GM19452 (cell line): ENCODE data around the gene PGS1.

Source experiments
- ATAC-seq: cut with Tn5 transposase; IDR thresholded peaks from one replicate; pipeline ENCODE4 v1.9.1; 2021; ENCODE audit not compliant: unreplicated experiment

Gene PGS1

DNA sequence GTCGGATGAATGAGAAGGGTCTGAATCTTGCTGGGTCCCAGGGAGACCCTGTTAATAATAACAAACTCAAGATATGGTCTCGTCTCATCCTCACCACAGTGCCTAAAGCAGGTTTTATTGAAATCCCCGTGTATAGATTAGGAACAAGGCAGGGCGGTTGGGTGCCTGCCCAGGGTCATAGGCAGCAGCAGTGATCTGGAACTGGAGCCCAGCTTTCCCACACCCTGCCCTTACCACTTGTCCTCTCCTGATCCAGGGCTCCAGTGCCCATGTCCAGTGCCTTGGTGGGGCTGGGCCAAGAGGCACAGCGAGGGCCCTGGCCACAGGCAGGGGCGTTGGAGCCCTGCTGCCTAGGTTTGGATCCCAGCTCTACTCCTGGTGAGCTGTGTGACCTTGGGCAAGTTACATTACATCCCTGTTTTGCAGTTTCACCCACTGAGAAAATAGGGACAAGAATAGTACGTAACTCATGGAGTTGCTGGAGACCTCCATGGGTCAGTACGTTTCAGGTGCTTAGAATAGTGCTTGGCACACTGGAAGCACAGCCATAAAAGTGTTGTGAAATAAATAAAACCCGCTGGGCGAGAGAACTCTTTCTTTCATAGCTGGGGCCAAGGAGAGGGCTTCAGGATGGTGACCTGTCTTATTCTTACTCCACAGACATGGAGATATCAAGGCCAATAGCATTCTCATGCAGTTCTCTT lies 32.5 kb upstream of the PGS1 start:
- no peak for ATAC-seq

DNA sequence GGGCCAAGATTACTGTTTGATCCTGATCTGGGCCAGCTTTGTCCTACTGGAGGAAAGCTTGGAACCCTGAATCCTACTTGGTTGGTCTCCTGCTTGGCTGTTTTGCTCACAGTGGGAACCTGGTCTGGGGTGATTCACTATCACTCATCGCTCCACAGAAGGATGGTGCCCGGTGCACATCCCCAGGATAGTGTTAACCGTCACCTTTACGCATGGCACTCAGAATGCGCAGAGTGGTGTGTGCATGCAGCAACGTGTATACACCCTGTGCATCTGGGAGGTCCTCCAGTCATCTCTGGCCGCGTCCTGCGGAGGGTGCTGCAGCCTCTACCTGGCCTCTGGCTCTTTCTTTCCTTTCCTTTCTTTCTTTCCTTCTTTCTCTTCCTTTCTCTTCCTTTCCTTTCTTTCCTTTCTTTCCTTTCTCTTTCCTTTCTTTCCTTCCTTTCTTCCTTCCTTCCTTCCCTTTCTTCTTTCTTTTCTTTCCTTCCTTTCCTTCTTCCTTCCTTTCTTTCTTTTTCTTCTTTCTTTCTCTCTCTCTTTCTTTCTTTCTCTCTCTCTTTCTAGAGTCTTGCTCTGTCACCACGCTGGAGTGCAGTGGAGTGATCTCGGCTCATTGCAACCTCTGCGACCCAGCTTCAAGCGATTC lies 31.7 kb upstream of the PGS1 start:
- no peak for ATAC-seq

DNA sequence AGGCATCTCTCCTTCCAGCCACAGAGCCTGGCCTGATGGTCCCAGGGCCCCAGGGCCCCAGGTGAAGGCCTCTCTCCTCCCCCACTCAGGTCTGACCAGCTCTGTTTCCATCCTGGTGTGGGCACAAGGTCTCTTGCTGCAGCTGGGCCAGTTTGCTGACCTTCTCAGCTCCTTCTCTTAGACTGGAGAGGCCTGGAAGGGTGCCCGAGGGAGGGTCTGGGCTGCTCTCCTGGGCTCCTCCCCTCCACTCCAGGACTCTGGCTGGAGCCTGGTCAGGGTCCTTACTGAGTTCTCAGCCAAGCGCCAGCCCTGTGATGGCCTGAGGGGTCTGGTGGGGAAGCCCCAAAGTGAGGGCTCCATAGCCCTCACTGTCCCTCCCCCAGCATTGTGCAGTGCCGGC lies 31.0 kb upstream of the PGS1 start:
- no peak for ATAC-seq

DNA sequence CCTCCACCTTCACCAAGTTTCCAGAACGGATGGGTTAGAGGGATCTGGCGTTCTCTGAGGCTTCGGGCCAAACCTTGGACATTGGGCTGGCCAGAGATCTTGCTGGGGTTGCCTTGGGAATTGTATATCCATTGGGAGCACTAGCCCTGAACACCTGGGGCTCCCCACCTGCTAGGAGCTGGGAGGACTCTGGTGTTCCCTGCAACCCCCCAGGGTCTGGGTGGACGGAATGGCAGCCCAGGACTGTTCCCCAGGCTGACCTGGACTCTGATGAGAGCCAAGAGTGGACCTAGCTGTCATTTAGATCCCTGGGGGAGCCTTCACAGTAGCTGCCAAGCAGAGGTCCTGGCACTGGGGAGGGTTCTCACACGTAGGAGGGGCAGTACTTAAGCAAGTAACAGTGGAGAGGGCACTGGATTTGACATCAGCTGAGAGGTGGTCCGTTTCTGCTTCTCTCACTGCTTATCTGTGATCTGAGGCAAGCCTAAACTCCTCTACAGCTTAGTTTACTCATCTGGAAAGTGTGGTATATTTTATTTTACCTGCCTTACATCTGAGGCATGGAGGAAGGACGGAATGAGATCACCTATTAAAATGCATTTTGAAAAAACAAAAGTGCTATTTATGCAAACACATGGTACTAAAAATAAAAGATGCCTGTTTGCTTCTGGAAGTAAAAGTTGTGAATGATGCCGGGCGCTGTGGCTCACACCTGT lies 30.2 kb upstream of the PGS1 start:
- ATAC-seq = no peak

DNA sequence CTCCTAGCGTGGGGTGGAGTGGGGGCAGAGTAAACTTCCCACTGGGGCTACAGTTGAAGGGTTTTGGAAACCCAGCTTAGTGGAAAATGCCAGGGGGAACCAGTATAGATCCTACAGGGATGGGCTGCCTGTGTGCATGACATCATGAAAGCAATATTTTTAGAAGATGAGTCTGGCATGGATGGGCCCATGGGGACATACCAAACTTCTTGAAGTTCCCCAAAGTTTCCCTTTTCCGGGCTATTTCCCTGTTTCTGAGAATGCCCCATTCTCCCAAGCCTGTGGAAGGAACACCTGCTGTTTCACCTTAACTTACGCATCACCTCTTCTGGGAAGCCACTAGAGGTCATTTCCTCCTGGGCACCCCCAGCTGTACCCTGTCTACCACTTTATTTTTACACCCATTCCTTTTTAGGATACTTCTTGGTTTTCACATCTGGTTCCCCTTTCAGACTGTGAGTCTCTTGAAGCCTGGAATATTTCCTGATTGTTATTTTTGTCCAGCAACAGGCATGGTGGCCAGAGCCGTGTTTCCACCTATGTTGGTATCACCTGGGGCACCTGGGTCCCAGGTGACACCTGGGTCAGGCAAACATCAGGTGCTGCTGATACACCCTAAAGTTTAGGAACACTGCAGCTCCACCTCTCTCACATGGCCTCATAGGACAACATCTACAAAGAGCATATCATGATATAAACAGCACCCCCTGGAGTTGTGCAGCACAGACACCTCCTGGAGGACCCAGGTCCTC lies 28.4 kb upstream of the PGS1 start:
- ATAC-seq = no peak

DNA sequence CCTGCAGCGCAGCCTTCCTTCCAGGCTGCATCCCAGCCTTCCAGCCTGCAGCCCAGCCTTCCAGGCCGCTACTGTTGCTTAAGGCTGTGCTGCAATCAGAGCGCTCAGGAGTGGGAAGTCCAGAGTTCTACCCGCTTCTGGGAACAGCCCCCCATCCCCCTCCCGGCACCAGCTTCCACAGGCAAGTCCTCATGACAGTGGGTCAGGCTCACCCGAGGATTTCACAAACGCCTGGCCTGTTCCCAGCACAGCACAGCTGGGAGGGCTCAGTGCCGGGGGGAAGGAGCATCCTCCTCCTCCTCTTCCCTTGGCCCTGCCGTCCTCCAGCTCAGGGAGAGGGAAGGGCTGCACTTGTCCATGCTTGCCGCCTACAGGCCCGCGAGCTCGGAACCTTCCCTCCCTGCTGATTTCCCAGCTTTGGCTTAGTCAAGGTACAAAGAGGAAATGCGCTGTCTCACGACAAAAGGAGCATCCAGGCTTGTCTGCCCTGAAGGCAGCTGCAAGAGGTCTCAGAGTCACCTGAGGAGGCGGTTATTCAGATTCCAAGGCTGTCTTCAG lies 26.9 kb upstream of the PGS1 start:
- no peak for ATAC-seq

DNA sequence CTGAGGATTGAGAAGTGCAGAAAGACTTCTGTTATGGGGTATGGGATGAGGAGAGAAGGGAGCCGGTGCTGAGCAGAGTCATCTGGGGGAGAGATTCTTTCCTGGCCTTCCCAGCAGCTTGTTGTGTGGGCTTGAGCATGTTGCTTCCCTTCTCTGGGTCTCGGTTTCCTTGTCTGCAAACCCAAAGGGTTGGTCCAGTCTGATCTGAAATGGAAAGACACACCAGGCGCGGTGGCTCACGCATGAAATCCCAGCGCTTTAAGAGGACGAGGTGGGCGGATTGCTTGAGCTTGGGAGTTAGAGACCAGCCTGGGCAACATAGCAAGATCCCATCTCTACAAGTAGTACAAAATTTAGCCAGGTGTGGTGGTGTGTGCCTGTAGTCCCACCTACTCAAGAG lies 24.6 kb upstream of the PGS1 start:
- no peak for ATAC-seq

DNA sequence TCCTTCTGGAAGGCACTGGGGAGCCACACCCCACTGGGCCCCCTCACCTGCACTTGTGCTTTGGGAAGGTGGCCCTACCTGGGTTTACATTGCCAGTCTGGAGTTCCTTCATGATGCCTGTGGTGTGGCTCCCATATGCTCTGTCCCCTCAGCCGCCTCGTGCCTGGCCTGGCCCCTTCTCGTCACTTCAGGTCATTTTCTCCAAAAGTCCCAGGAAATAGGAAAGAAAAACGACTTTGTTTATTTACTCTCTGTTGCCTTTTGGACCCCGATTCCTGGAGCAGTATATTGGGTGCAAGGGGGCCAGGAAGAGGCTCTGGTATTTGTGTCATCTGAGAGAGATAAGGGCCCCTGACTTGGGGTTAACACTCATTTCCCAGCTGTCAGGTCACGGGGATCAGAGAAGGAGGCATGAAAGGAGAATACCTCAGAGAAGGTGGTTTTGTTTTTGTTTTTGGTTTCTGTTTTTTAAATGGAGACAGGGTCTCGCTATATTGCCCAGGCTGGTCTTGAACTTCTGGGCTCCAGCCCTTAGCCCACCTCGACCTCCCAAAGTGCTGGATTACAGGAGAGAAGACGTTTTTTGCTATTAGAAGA lies 23.3 kb upstream of the PGS1 start:
- no peak for ATAC-seq

DNA sequence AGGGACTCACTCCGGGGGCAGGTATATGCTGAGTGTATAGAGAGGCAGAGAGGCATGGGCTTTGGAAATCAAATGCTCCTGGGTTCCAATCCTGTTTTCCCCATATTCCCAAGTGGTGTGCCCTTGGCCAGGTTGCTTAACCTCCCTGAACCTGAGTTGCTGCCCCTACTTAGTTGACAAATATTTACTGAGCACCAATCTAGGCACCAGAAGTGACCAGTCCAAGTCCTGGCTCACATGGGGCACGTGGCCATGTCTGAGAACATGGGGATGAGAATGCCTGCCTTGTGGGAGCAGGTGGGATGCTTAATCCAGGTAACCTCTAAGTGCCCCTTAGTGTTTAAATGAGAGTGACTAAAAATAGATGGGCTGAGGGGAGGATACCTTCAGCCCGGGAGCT lies 22.7 kb upstream of the PGS1 start:
- no peak for ATAC-seq

DNA sequence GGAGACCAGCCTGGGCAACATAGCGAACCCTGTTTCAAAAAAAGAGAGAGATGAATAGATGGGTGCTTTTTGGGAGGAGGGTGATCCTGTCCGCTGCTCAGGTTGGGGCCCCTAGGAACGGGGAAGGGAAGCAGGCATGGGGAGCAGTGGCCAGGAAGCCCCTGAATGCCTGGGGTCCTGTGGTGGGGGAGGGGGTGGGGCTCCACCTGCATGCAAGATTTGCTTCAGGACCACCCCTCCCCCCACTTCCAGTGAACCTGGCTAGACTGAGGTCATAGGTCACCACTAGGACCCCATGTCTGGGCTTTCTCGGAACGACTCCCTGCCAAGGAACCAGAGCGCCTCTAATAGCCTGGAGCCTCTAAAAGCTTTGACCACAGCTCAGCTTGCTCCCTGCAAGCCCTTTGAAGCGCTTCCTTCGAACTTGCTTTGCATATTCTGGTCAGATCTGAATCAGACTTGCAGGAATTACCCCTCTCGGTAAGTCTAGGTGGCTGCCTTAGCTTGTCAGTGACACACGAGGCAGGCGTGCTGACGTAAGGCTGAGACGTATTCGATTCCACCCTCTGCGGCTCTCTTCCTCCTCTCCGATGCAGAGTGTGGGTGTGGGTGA lies 22.2 kb upstream of the PGS1 start:
- peak; percentile 54 for ATAC-seq

DNA sequence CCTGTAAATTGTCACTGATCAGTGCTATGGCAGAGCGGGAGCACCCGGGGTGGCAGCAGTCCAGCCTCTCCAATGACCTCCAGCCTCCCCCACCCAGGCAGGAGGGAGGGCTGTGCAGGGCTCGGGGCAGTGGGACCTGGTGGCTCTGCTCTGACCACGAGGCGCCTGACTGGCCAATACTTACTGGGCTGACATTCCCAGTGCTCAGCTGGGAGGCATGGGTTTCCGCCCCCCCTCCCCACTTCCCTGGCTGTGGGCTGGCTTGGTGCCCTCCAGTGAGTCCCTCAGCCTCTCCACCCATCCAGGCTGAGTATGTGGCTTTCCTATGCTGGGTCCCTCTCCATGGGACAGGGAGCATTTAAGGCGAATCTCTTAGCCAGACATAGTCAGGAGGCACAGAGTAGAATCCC lies 21.3 kb upstream of the PGS1 start:
- no peak for ATAC-seq

DNA sequence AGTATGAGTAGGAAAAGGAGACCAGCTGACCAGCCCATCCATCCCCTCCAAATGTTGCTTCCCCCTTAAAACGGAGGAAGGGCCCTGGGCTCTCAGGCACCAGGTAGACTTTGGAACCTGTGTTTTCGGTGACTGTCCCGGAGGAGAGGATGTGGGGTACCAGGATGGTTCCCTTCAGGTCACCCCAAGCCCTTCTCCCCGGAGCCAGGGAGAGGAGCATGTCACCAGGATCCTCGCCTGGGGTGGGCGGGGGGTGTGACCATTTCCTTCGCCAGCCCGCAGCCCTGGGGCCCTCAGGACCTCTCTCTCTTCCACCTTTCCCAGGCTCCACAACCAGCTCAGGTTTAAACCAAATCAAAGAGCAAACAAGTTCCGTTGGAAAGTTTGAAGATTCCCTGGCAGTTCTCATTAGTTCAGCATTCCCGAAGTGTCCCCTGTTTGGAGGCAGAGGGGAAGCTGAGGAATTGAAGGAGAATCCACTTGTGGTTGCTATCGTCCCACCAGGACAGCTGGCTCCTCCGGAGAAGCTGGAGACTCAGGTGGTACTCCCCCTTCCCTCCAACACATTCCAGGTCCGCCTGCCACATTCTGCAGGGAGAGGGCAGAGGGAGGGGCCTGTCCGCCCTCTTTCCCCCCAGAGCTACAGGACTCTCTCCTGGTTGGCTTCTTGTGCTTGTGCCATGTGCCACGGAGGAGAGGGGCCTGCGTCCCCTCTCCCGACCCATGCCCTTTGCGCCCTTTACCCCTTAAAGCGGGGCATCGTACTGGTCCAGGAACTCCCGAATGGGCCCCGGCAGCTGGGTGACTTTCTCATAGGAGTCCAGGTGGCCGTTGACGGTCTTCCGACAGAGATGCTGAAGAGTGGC lies 20.5 kb upstream of the PGS1 start:
- ATAC-seq = no peak

DNA sequence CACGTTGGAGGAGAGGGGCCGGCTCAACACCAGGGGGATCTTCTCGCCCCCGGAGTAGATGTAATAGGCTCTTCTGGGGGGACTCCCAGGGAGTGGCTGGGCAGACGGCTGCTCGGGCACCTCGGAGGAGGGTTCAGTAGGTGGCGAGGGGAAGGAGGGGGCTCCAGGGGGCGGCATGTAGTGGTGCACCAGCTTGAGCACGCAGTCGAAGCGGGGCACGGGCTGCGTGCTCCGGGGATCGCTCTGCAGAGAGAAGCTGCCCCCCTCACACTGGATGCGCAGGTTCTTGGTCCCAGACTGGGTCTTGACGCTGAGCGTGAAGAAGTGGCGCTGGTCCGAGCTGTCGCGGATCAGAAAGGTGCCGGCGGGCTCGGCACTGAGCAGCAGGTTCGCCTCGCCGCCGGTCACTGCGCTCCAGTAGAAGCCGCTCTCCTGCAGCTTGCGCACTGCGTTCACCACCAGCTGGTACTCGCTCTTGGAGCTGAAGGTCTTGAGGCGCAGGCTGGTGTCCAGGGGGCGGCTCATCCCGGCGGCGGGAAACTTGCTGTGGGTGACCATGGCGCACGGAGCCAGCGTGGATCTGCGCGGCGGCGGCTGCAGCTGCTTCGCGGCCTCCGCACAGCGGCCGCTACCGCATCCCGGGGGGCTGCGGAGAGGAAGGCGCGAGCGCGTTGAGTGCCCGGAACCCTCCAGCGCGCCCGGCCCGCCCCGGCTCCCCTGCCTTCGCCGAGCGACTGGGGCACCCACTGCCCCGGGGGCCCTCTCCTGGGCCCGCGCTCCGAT lies 19.7 kb upstream of the PGS1 start:
- no peak for ATAC-seq

DNA sequence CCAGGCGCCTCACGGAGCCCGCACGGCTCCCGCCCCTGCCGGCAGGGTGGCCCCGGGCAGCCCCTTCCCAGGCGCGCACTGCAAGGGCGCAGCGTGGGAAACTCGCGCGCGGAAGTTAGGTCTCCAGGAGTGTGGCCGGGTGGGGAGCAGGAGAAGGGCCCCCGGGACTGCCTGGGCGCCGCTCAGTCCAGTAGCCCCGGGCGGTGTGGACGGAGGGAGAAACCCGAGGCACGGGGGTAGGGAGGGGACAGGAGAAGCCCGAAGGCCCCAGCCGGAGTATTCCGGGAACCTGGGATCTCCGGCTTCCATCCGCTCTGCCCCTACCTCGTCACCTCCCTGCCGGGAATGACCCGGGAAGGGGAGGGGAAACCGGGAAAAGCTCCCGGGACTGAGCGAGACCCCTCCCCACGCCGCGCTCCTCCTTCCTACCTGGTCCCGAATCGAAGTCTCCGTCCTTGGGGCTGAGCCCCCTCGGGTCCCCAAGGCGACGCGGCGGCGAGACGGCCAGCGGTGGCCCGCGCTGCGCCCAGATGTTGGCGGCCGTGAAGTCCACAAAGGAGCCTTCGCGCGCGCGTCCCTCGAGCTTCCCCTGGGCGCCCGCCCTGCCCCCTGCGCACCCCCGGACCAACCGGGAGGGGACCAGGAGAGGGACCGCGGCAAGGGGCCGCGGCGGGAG lies 19.0 kb upstream of the PGS1 start:
- ATAC-seq = no peak

DNA sequence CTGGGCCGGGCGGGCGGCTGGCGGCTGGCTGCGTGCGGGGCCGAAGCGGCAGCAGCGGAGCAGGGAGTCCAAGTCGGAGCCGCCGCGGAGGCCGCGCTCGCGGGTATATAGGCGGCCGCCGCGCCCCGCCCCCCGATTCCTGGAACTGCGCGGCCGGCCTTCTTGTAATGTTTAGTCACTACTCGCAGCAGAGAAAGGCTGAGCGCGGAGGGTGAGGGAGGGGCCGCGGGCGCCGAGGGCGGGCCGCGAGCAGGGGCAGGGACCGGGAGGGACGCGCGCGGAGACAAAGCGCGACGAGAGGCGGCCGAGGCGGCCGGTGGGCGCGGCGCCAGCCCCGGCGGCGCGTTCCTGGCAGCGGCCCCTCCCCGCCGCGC lies 18.5 kb upstream of the PGS1 start, which contains the start of gene SOCS3:
Gene SOCS3, minus strand, starts transcription at position 81 of the 374 bp plus-strand sequence. CDS start 982 bp downstream, outside the sequence.
- ATAC-seq = peak; percentile 43

DNA sequence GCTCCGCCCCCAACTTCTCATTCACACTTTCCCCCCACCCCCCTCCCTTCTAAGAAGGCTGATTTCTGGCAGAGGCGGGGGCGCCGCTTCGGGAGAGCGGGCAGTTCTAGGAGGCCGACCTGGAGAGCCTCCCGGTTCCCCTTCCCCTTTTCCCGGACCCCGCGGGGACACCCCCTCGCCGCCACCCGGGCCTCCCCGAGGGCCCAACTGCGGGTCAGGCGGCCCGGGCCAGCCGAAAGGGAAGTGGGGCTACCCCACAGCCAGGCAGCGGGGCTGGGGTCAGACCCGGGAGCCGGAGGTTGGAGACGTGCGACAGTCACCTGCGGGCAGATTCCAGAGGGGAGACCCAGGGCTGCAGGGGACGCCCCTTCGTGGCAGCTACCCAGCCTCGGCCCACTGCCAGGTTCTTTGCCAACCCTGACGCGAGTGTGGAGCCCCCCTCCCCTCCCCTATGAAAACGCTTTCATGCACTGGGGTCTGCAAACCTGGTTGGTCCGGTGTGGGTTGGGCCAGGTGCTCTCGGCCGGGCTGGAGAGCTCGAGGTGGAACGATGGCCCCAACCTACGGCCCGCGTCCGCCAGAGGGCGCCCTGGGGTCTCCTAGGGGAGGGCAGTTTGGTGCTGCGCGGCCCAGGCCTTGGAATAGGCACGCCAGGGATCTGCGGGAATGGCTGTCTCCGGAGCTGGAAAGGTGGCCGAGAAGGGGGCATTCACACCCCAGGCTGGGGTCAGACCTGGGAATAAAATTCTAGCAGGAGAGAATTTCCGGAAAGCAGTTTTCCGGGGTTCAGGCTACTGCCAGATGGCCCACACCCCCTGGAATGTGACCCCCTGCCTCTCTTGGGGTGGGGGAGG lies 17.9 kb upstream of the PGS1 start:
- ATAC-seq = peak; percentile 9

DNA sequence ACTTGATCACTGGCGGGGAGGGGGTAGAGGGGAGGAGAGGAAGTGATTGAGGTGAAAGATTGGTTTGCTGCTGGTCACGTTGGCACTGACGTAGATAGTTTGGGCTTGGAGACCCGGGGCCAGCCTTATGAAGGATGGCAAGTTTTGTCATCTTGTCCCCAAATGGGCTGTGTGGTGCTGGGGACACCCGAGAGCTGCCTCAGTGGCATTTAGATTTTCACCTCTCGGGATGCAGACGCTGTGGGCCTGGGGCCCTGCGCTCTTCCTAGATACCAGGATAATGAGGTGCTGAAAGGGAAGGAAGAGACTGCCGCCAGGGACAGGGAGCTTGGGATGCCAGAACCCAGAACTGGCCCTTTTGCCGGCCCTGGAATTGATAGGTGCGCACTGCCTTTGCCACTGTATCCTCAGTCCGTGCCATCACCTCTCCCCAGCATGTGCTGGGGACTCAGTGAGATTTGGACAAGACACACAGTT lies 17.2 kb upstream of the PGS1 start:
- no peak for ATAC-seq
